Mesenteric fat pad (tissue), 1 donor: ENCODE data around the gene VAV1. TPM values are rescaled to one million over a fixed set of nuclear protein-coding genes. Genes with fewer than 3 reads are reported as not detected.

Experiments used
- DNase-seq: peaks from one replicate; pipeline ENCODE4 v3.0.0-alpha.2; 2020; ENCODE audit warnings: low spot score
- microRNA-seq: library from miRNA; unstranded; fragments of <30 nt; microRNA quantifications from one replicate; pipeline ENCODE4 v1.2.0, GENCODE V29; 2020; ENCODE audit warnings: borderline number of aligned reads
- total RNA-seq: library from RNA; stranded (reverse); fragmentation: NEBNext Ultra II Directional; extraction: Animal tissue kit (Norgen Biotek cat#: 25700); gene quantifications from one replicate; pipeline ENCODE4 v1.2.1, GENCODE V29; 2021
- donor health status: DM: yes; HTN: yes; CAD: no.

The VAV1 gene
- total RNA-seq, 1 donor from 2014 or later = 16.4 TPM

GRCh38 chr19:6886277-6886897 is 113.9 kb downstream of the VAV1 start:
- DNase-seq = no peak

GRCh38 chr19:6887316-6887715 is 114.8 kb downstream of the VAV1 start, which contains the start of gene ADGRE1:
Gene ADGRE1 (plus strand): TSS chr19:6887579. CDS start chr19:6887609, 30 bp downstream.
- DNase-seq = no peak

- no peak for DNase-seq
Observed at GRCh38 chr19:6888967-6889366, 116.5 kb downstream of the VAV1 start.

- DNase-seq = no peak
Observed at GRCh38 chr19:6890401-6890913, 117.9 kb downstream of the VAV1 start.

- no peak for DNase-seq
Observed at GRCh38 chr19:6890938-6891337, 118.4 kb downstream of the VAV1 start.

DNA sequence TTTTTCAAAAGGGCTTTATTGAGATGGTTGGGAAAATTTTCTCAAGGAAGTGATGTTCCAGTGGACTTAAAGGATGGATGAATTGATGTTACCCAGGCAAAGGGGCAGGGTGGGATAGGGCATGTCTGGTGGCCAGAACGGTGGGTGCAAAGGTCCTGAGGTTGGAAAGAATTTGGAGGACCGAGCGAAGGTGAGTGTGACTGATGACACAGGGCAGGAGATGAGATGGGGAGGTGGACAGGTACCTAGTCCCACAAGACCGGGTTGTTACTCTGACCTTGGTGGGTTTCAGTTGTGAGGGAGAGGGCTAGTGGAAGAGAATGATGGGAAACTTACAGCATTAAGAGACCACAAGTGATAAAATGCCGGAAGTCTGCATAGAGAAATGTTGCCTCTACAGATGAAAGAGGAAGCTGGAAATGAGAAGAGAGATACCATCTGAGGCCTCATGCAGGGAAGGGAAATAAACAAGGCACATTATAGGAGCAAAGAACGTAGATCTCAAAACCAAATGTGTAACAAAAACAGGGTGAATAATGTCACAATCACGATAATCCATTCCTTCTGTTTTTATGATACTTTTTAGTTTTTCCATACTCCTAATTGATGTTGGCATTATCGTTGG is 119.4 kb downstream of the VAV1 start:
- no peak for DNase-seq

- DNase-seq = no peak
Observed at GRCh38 chr19:6894313-6894712, 121.8 kb downstream of the VAV1 start.

- DNase-seq = no peak
Observed at GRCh38 chr19:6903446-6903845, 130.9 kb downstream of the VAV1 start.

GRCh38 chr19:6906559-6907060 is 134.1 kb downstream of the VAV1 start:
- no peak for DNase-seq

Small RNA genes within 50 kb of the gene (microRNA-seq; reads per million reads assigned to microRNA genes)
- not detected for gene MIR6791

Other genes starting within 250 kb of the VAV1 start
- 1.8 TPM for gene TNFSF9, start 241.7 kb upstream of the VAV1 start, total RNA-seq
- not detected for gene CD70, start 181.6 kb upstream of the VAV1 start, total RNA-seq
- gene TNFSF14, start 102.5 kb upstream of the VAV1 start, total RNA-seq = 4.5 TPM
- gene C3, start 52.1 kb upstream of the VAV1 start, total RNA-seq = 1,009 TPM
- gene GPR108, start 35.1 kb upstream of the VAV1 start, total RNA-seq = 55.4 TPM
- gene TRIP10, start 33.0 kb upstream of the VAV1 start, total RNA-seq = 88.3 TPM
- gene SH2D3A, start 5.3 kb upstream of the VAV1 start, total RNA-seq = 0.55 TPM
- 2.4 TPM for gene ADGRE1, start 114.9 kb downstream of the VAV1 start, total RNA-seq
- gene MBD3L2B, start 248.7 kb downstream of the VAV1 start, total RNA-seq = not detected